ENCODE results near the gene HSPB7. TPM values are rescaled to one million over a fixed set of nuclear protein-coding genes. Genes with fewer than 3 reads are reported as not detected.

The HSPB7 gene
- total and polyA plus RNA-seq, 2 donors (not counting 3 experiments of a cell fraction or from before 2014, with no cell fraction given) = not detected

- no peaks in the 10 kb centered on the region for H3K9me3 ChIP-seq (replicated peaks; ENCODE audit: control insufficient read depth, insufficient read depth, low read length)
- DNase-seq (ENCODE audit: low read depth, low spot score) (no peak), FAIRE-seq (no peak)
- no peaks in the 10 kb centered on the region for H3K79me2 ChIP-seq (ENCODE audit: control insufficient read depth, insufficient read depth, low read length)
- H3K9ac ChIP-seq (replicated peaks; ENCODE audit: extremely low read depth, insufficient read depth, low read length) = no peak overlapping the region
- CTCF ChIA-PET = interaction anchor here (0.9 to 1.2 kb wide), 2 partner anchors 22 to 259 kb away, joined by 3 to 4 read pairs; partner anchors contain the start of gene FAM131C
- dilution Hi-C loops (cut with MboI; ENCODE audit: extremely low pct_ligation_motif_present, low sequenced_read_pairs) (no loop called here), intact Hi-C loops (cut with micrococcal nuclease) (no loop called here)
- H3K4me2 ChIP-seq (ENCODE audit: insufficient read depth, low read length) = no peak overlapping the region
- H3K4me1 ChIP-seq (ENCODE audit: control insufficient read depth, extremely low read depth, insufficient read depth, low read length) = no peaks in the 10 kb centered on the region
- H3K36me3 ChIP-seq (ENCODE audit: control insufficient read depth in 2 of 2, extremely low read depth in 1 of 2, insufficient read depth in 2 of 2, low read length in 2 of 2) = no peaks in the 10 kb centered on the region
- no peak overlapping the region for H3K4me3 ChIP-seq (replicated peaks in 1 of 3; ENCODE audit: insufficient read depth in 1 of 3, low read depth in 1 of 3, low read length in 3 of 3)
- H3K27me3 ChIP-seq (ENCODE audit: control insufficient read depth in 2 of 2, insufficient read depth in 2 of 2, low read length in 2 of 2) = no peaks in the 10 kb centered on the region
- TF ChIP-seq POLR2AphosphoS5 (IDR thresholded peaks at IDR 0.05; ENCODE audit: insufficient read depth, low read depth, low read length) = no peak
- no peak for TF ChIP-seq GATA2 (IDR thresholded peaks at IDR 0.05; ENCODE audit: insufficient read depth, insufficient read length, low read depth, low read length)
- TF ChIP-seq POLR2A (IDR thresholded peaks at IDR 0.05; ENCODE audit: low read depth, low read length) = no peak
- TF ChIP-seq CTCF (IDR thresholded peaks at IDR 0.05; ENCODE audit: extremely low read depth in 1 of 2, insufficient read depth in 1 of 2, low read depth in 1 of 2, low read length in 2 of 2) = no peak
- TF ChIP-seq MAX (IDR thresholded peaks at IDR 0.05; ENCODE audit: insufficient read depth, insufficient read length) = no peak
- TF ChIP-seq EZH2 (IDR thresholded peaks at IDR 0.05; ENCODE audit: borderline replicate concordance, low read depth, low read length, severe bottlenecking) = no peak
- TF ChIP-seq MYC (IDR thresholded peaks at IDR 0.05; ENCODE audit: low read depth, low read length) = no peak
- TF ChIP-seq JUN (IDR thresholded peaks at IDR 0.05; ENCODE audit: borderline replicate concordance, insufficient read depth, insufficient read length, low read depth) = no peak
- no peak for TF ChIP-seq FOS (IDR thresholded peaks at IDR 0.05; ENCODE audit: borderline replicate concordance, insufficient read depth, low read length)
- POLR2A ChIA-PET = no interaction called here
- no peak overlapping the region for H3K27ac ChIP-seq (ENCODE audit: insufficient read depth, low read depth, low read length)
- H4K20me1 ChIP-seq (replicated peaks; ENCODE audit: control insufficient read depth, extremely low read depth, insufficient read depth, low read length) = no peaks in the 10 kb centered on the region
- no TSS peak for BruUV-seq (replicated peaks)
- H2AFZ ChIP-seq (ENCODE audit: low read depth, low read length) = no peak overlapping the region
- no peaks in the 10 kb centered on the region for H3K9me1 ChIP-seq (replicated peaks; ENCODE audit: control insufficient read depth, extremely low read depth, insufficient read depth, low read length)
These were observed 33.2 kb upstream of the HSPB7 start for GRCh38 chr1:16051039-16051438.

All from endothelial cell of umbilical vein (primary cell).